GM12872 (cell line): ENCODE results near the gene BCKDK.

Source experiments
- TF ChIP-seq, protein P1 (sequence below): IDR thresholded peaks from 3 replicates; pipeline ENCODE4 v1.5.1; 2011; ENCODE audit warnings: low read depth, mild to moderate bottlenecking, low read length, moderate library complexity; ENCODE audit not compliant: insufficient read depth

Gene BCKDK

DNA sequence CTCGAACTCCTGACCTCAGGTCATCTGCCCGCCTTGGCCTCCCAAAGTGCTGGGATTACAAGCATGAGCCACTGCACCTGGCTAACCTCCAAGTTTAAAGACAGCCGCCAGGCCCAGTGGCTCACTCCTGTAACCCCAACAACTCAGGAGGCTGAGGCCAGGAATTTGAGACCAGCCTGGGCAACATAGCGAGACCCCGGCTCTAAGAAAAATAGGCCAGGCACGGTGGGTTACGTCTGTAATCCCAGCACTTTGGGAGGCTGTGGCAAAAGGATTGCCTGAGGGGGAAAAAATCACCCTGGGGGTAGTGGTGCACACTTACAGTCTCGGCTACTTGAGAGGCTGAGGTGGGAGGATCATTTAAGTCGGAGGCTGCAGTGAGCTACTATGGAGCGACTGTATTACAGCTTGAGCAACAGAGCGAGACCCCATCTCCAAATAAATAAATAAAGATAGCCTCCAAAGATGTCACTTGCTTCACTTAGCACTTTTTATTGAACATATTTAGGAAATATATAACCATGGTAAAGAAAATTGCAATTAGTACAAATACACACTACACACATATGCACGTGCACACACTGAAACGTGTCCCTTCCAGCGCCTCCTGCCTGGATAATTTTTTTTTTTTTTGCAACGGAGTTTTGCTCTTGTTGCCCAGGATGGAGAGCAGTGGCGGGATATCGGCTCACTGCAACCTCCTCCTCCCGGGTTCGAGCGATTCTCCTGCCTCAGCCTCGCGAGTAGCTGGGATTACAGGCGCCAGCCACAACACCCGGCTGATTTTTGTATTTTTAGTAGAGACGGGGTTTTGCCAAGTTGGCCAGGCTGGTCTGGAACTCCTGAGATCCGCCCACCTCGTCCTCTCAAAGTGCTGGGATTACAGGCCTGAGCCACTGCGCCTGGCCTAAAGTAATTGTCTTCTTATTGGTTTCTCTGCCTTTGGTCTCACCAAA is 1.4 kb upstream of the BCKDK start:
- TF ChIP-seq, protein P1, sequence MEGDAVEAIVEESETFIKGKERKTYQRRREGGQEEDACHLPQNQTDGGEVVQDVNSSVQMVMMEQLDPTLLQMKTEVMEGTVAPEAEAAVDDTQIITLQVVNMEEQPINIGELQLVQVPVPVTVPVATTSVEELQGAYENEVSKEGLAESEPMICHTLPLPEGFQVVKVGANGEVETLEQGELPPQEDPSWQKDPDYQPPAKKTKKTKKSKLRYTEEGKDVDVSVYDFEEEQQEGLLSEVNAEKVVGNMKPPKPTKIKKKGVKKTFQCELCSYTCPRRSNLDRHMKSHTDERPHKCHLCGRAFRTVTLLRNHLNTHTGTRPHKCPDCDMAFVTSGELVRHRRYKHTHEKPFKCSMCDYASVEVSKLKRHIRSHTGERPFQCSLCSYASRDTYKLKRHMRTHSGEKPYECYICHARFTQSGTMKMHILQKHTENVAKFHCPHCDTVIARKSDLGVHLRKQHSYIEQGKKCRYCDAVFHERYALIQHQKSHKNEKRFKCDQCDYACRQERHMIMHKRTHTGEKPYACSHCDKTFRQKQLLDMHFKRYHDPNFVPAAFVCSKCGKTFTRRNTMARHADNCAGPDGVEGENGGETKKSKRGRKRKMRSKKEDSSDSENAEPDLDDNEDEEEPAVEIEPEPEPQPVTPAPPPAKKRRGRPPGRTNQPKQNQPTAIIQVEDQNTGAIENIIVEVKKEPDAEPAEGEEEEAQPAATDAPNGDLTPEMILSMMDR, result no peak

DNA sequence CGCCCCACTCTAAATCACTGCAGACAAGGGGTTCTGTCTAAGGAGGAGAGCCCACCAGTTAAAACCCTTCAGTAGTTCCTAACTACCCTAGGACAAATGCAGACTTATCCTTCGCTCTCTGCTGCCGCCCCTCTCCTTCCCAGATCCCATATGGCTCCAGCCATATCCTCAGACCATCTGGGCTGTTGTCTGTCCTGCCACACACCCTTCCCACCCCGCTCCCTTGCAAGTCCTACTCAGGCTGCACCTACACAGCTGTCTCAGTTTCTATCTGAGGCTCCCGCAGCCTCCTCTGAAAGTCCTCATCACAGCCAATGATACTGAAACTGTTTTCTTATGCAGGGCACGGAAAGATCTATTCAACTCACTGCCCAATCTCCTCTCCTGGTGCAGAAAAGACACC is 720 bp upstream of the BCKDK start:
- TF ChIP-seq, protein P1, result no peak

DNA sequence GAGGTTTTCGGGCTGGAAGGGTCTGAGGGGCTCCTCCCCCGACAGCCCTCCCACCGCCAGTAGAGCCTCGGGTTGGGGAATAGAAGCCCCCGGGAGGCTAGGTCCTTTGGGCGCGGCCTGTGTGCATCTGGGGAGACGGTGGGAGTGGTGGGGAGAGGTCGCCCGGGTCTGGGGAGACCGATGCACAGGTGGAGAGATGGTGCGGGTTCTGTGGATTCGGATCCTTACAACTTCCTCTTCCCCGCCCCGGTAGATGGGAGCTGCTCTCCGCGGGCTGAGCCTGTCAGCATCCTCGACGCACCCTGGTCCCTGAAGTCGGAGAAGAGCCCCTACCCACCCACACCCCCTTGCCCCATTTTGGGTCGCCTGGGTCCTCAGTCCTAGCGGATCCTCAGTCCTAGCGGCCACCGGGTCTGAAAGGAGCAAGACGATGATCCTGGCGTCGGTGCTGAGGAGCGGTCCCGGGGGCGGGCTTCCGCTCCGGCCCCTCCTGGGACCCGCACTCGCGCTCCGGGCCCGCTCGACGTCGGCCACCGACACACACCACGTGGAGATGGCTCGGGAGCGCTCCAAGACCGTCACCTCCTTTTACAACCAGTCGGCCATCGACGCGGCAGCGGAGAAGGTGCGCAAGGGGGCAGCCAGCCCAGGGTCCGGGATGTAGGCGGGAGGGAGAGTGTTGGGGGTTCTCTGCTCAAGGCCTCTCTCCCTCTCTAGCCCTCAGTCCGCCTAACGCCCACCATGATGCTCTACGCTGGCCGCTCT is 790 bp downstream of the BCKDK start:
- TF ChIP-seq, protein P1, result no peak

DNA sequence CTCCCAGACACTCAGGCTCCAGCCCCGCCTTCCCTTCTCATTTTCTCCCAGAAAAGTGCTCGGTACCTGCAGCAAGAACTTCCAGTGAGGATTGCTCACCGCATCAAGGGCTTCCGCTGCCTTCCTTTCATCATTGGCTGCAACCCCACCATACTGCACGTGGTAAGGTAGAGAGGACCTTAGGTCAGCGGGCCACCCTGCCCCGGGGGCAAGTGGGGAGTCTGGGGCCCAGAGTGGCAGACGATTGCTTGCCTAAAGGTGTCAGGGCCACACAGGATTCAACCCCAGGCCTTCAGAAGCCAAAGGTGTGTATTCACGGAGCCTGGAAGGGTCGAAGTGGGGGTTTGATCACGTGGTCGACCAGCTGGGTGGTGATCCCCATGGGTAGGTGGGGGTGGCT is 1.4 kb downstream of the BCKDK start:
- TF ChIP-seq, protein P1, result no peak

DNA sequence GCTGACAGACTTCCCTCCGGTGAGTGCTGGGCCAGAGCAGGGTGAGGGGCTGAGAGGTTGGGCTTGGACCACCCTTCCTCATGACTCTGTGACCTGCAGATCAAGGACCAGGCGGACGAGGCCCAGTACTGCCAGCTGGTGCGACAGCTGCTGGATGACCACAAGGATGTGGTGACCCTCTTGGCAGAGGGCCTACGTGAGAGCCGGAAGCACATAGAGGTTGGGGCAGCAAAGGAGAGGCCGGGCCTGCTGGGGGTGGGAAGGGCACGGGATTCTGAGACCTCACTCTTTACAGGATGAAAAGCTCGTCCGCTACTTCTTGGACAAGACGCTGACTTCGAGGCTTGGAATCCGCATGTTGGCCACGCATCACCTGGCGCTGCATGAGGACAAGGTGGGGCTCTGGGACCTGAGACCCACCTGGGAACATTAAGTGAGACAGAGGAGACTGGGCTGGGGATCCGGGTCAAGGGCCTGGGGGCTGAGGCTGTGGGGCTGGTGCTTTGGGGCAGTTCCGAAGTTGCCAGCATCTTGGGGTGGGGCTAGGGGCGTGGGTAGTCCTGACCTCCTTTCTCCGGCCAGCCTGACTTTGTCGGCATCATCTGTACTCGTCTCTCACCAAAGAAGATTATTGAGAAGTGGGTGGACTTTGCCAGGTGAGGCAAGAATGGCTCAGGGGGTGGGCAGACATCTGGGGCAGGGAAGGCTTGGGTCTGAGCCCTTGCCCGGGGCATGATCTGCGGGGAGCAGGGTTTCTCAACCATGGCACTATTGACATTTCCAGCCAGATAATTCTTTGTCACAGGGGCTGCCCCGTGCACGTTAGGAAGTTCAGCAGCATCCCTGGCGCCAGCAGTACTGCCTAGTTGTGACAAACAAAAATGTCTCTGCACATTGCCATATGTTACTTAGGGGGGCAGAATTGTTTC is 2.2 kb downstream of the BCKDK start:
- TF ChIP-seq, protein P1, result no peak

DNA sequence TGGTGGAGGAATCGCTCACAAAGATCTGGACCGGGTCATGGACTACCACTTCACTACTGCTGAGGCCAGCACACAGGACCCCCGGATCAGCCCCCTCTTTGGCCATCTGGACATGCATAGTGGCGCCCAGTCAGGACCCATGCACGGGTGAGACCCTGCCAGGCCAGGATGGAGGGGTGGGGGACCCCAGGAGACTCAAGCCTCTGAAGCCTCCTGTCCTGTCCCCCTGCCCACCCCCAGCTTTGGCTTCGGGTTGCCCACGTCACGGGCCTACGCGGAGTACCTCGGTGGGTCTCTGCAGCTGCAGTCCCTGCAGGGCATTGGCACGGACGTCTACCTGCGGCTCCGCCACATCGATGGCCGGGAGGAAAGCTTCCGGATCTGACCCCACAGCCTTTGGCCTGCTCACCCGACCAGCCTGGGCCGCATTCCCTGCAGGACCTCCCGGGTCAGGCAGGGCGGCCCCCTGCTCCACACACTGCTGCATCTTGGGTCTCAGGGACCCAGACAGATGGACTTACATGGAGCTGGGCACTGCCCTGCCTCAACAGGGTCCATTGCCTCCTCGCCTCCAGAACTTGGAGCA is 3.8 kb downstream of the BCKDK start:
- TF ChIP-seq, protein P1, result no peak
